GM12878 (cell line): ENCODE measurements around the gene RAPGEF4. TPM values are rescaled to one million over a fixed set of nuclear protein-coding genes. Genes with fewer than 3 reads are reported as not detected.

Experiments used
- ATAC-seq: fragments of 200-7000 bp; cut with Tn5 transposase; 3 replicates; pipeline ENCODE4 v1.9.1; 2020; ENCODE audit warnings: mild to moderate bottlenecking, moderate library complexity
- BruUV-seq: library from RNA; stranded (reverse); fragments of 400-500 nt; replicated peaks from 2 replicates; lab custom pipeline; 2021; lab: Mats Ljungman, UMichigan
- CTCF ChIA-PET: fragments of 300-600 bp; sonication (Branson Sonifier 250); formaldehyde crosslinking; extraction: SDS; loops from one replicate; lab custom pipeline; 2021; ENCODE audit warnings: inconsistent platforms; lab: Yijun Ruan, JAX
- POLR2A ChIA-PET: fragments of 350-600 bp; formaldehyde crosslinking; extraction: SDS; loops from one replicate; lab custom pipeline; 2021; ENCODE audit warnings: inconsistent platforms; lab: Charles Lee
- RAD21 ChIA-PET: fragments of 300-600 bp; sonication (Branson Sonifier 250); formaldehyde crosslinking; loops from one replicate; lab custom pipeline; 2023; ENCODE audit warnings: antibody characterized with exemption; ENCODE audit not compliant: unreplicated experiment; lab: Charles Lee
- SMC1A ChIA-PET: fragments of 300-600 bp; sonication (Branson Sonifier 250); formaldehyde crosslinking; loops from one replicate; lab custom pipeline; 2023; ENCODE audit not compliant: unreplicated experiment, uncharacterized antibody; lab: Charles Lee
- DNase-seq: peaks from one replicate; pipeline ENCODE4 v3.0.0-alpha.2; 2011; ENCODE audit warnings: low read depth, low spot score
- FAIRE-seq: peaks from 3 replicates; lab custom pipeline; 2011; peaks lifted over from hg19 to GRCh38; lab: Jason Lieb, UNC
- H2AFZ ChIP-seq: 2 replicates; pipeline ENCODE4 v1.6.0; 2011; ENCODE audit warnings: low read depth, low read length, control low read depth; ENCODE audit not compliant: control insufficient read depth
- H3K27ac ChIP-seq: 2 replicates; pipeline ENCODE4 v1.5.1; 2011; ENCODE audit warnings: control low read depth; ENCODE audit not compliant: control insufficient read depth, insufficient read depth
- H3K27me3 ChIP-seq, 2 experiments: replicated peaks in 1 of 2; 2 replicates each; pipeline versions ENCODE4 v1.6.0 to v1.6.1; 2011; ENCODE audit warnings: low read length in 1 of 2; ENCODE audit not compliant: control insufficient read depth in 2 of 2, insufficient read depth in 2 of 2
- H3K36me3 ChIP-seq, 2 experiments: 2 replicates each; pipeline ENCODE4 v1.5.1; 2011; ENCODE audit warnings: low read length in 1 of 2; ENCODE audit not compliant: control insufficient read depth in 2 of 2, insufficient read depth in 2 of 2
- H3K4me1 ChIP-seq: 2 replicates; pipeline ENCODE4 v1.6.1; 2011; ENCODE audit warnings: mild to moderate bottlenecking, low read length, moderate library complexity, mixed read lengths; ENCODE audit not compliant: control insufficient read depth, insufficient read depth
- H3K4me2 ChIP-seq: 2 replicates; pipeline ENCODE4 v1.6.0; 2011; ENCODE audit warnings: control low read depth; ENCODE audit not compliant: control insufficient read depth, insufficient read depth
- H3K4me3 ChIP-seq: fragments of 200-600 bp; sonication (generic); 2 replicates; pipeline ENCODE4 v1.5.1; 2016
- H3K79me2 ChIP-seq: 2 replicates; pipeline ENCODE4 v1.6.0; 2011; ENCODE audit warnings: low read length; ENCODE audit not compliant: control insufficient read depth, insufficient read depth
- H3K9ac ChIP-seq: 2 replicates; pipeline ENCODE4 v1.8.0; 2011; ENCODE audit warnings: low read length, control low read depth, mixed read lengths; ENCODE audit not compliant: control insufficient read depth, insufficient read depth
- H3K9me3 ChIP-seq: replicated peaks from 3 replicates; pipeline ENCODE4 v1.5.1; 2011; ENCODE audit warnings: mild to moderate bottlenecking, low read length; ENCODE audit not compliant: control insufficient read depth, insufficient read depth
- H4K20me1 ChIP-seq: 2 replicates; pipeline ENCODE4 v1.6.0; 2011; ENCODE audit not compliant: control insufficient read depth, insufficient read depth
- ASH2L ChIP-seq: fragments of 300-600, 200-600 bp; sonication (generic); IDR thresholded peaks from 2 replicates; pipeline ENCODE4 v1.6.1; 2017; ENCODE audit warnings: low read depth, mild to moderate bottlenecking, borderline replicate concordance
- E2F8 ChIP-seq: fragments of 450-650 bp; IDR thresholded peaks from 2 replicates; pipeline ENCODE4 v1.6.1; 2018; ENCODE audit warnings: mild to moderate bottlenecking, low read depth, moderate library complexity; ENCODE audit not compliant: partially characterized antibody
- ESRRA ChIP-seq: IDR thresholded peaks from 2 replicates; pipeline ENCODE4 v1.6.1; 2012; ENCODE audit warnings: mild to moderate bottlenecking, low read length, improper control_type of control experiment
- MEF2A ChIP-seq: IDR thresholded peaks from 2 replicates; pipeline ENCODE4 v1.6.1; 2011; ENCODE audit warnings: low read depth, mild to moderate bottlenecking, low read length, moderate library complexity; ENCODE audit not compliant: insufficient read depth
- MTA3 ChIP-seq: IDR thresholded peaks from 2 replicates; pipeline ENCODE4 v1.6.1; 2012; ENCODE audit warnings: low read length, inconsistent platforms, borderline replicate concordance
- NRF1 ChIP-seq: conservative IDR thresholded peaks from 2 replicates; pipeline ENCODE4 v1.6.1; 2011; ENCODE audit warnings: mild to moderate bottlenecking, low read depth, low read length, improper control_type of control experiment
- POLR2AphosphoS2 ChIP-seq: IDR thresholded peaks from 2 replicates; pipeline ENCODE4 v1.6.1; 2011; ENCODE audit warnings: low read depth, mild to moderate bottlenecking, low read length, improper control_type of control experiment, moderate library complexity
- RAD21 ChIP-seq: IDR thresholded peaks from 2 replicates; pipeline ENCODE4 v1.6.1; 2011; ENCODE audit warnings: mild to moderate bottlenecking, low read depth, low read length, moderate library complexity; ENCODE audit not compliant: insufficient read depth
- SMC3 ChIP-seq: IDR thresholded peaks from 2 replicates; pipeline ENCODE4 v1.6.1; 2011; ENCODE audit warnings: low read length, improper control_type of control experiment, borderline replicate concordance
- SUZ12 ChIP-seq: fragments of 200-600 bp; sonication (generic); IDR thresholded peaks from one replicate; pipeline ENCODE4 v1.6.1; 2018; ENCODE audit warnings: antibody characterized with exemption, mild to moderate bottlenecking; ENCODE audit not compliant: unreplicated experiment
- TAF1 ChIP-seq: IDR thresholded peaks from 2 replicates; pipeline ENCODE4 v1.6.1; 2011; ENCODE audit warnings: mild to moderate bottlenecking, low read depth, low read length, borderline replicate concordance
- WGBS: methylation state at CpG from one replicate; pipeline ENCODE4 v1.1.6; 2016; ENCODE audit warnings: low lambda C conversion rate; ENCODE audit not compliant: insufficient replicate concordance, insufficient coverage; ENCODE audit errors: missing lambda C conversion rate; 5-methylcytosine and 5-hydroxymethylcytosine counted together
- in situ Hi-C: fragments of 300-500 bp; cut with MboI; formaldehyde crosslinking; loops from 9 replicates; pipeline ENCODE4 v1.14.3; 2018; ENCODE audit warnings: mixed read lengths
- intact Hi-C: fragments of 100-400 bp; cut with micrococcal nuclease; formaldehyde crosslinking; loops from one replicate; pipeline ENCODE4 v1.14.2; 2022; ENCODE audit not compliant: unreplicated experiment
- polyA plus RNA-seq, 11 experiments: library from polyadenylated mRNA; depleted of rRNA in 4 of 11; unstranded in 6 of 11; stranded (reverse) in 5 of 11; fragments of >200 nt; fragmentation: Nextera tagmentation in 4 of 11; fragmentation: Illumina TruSeq in 1 of 11; extraction: Ambion mirVana in 4 of 11; extraction: Trizol in 1 of 11; gene quantifications; 1 replicate in 1 of 11; 2 replicates in 10 of 11; pipeline versions ENCODE4 v1.2.1 to v1.2.3, GENCODE V29; 2011 to 2016; ENCODE audit warnings: inconsistent platforms in 2 of 11, missing spikeins in 2 of 11, low read depth in 1 of 11
- total RNA-seq, 4 experiments: library from RNA; depleted of rRNA in 3 of 4; stranded (reverse); fragments of >200 nt in 3 of 4; fragmentation: Illumina TruSeq in 1 of 4; extraction: Trizol in 1 of 4; gene quantifications; 2 replicates each; pipeline versions ENCODE4 v1.2.1 to v1.2.3, GENCODE V29; 2013 to 2021

RAPGEF4 gene
- total and polyA plus RNA-seq, 10 of the 15 experiments (the other 5 are each of a cell fraction or from before 2014, with no cell fraction given) = 0.18 TPM; not detected in 8

GRCh38 chr2:173075056-173075780 is 339.6 kb downstream of the RAPGEF4 start:
- Histone ChIP-seq H2AFZ (peak overlapping the region; percentile 87), H3K9ac (peak overlapping the region; percentile 73), H3K27ac (peak overlapping the region; percentile 91)
- ChIA-PET POLR2A (no interaction called here), RAD21 (no interaction called here)
- no TSS peak for BruUV-seq
- 12% methylated on average over 22 of the region's 25 CpGs for WGBS
- no peak for TF ChIP-seq NRF1
- no peak for TF ChIP-seq SMC3
- TF ChIP-seq MTA3 = no peak
- no peak for TF ChIP-seq SUZ12
- no peak for TF ChIP-seq E2F8
- TF ChIP-seq RAD21 = no peak
- no peak for TF ChIP-seq ESRRA
- TF ChIP-seq ASH2L = no peak
- no peak for TF ChIP-seq POLR2AphosphoS2
- no peak for TF ChIP-seq MEF2A
- no peak for TF ChIP-seq TAF1
- TF ChIP-seq, all 136 proteins: peak for 0
- no peaks in the 10 kb centered on the region; a peak in 2 of 4 replicates for H3K27me3 ChIP-seq
- ATAC-seq = no peak
- ChIA-PET CTCF (no interaction called here), SMC1A (interaction anchor here (0.6 kb wide), 1 partner anchor 208 kb away, joined by 3 read pairs; no protein-coding TSS in a partner anchor)
- H3K9me3 ChIP-seq = no peaks in the 10 kb centered on the region; the same call in 2 of the 3 replicates
- intact Hi-C loops (loop anchor here (5.0 kb wide), 1 partner anchor 282 kb away; no protein-coding TSS in a partner anchor), in situ Hi-C loops (no loop called here)
- peaks cover 28% of the 10 kb centered on the region for H3K79me2 ChIP-seq
- H3K36me3 ChIP-seq = no peaks in the 10 kb centered on the region
- no peaks in the 10 kb centered on the region for H4K20me1 ChIP-seq
- FAIRE-seq = no peak
- H3K4me1 ChIP-seq = peaks cover 12% of the 10 kb centered on the region
- peak overlapping the region; percentile 96 for H3K4me2 ChIP-seq
- peak overlapping the region; percentile 79 for H3K4me3 ChIP-seq
- no peak for DNase-seq
